Common myeloid progenitor, CD34-positive (primary cell): ENCODE measurements around the gene TUBB4B.

Source experiments
- CTCF ChIA-PET: fragments of 350-600 bp; sonication (Branson Sonifier 250); formaldehyde crosslinking; loops from one replicate; lab custom pipeline; 2021; ENCODE audit warnings: antibody characterized with exemption; lab: Charles Lee
- POLR2A ChIA-PET: fragments of 350-600 bp; sonication (Branson Sonifier 250); formaldehyde crosslinking; loops from one replicate; lab custom pipeline; 2021; ENCODE audit warnings: antibody characterized with exemption; lab: Charles Lee
- DNase-seq, 3 donors: peaks; one replicate each; pipeline versions ENCODE4 v3.0.0 to v3.0.0-alpha.2; 2013
- H3K27ac ChIP-seq, 2 experiments: 1 replicate in 1 of 2; 2 replicates in 1 of 2; pipeline ENCODE4 v1.7.0; 2013; ENCODE audit warnings: inconsistent platforms in 2 of 2, low read length in 2 of 2, mild to moderate bottlenecking in 2 of 2, low read depth in 1 of 2, moderate library complexity in 1 of 2; ENCODE audit not compliant: severe bottlenecking in 2 of 2, insufficient read depth in 1 of 2, poor library complexity in 1 of 2
- H3K27me3 ChIP-seq, 5 experiments: replicated peaks in 2 of 5; 1 replicate in 3 of 5; 2 replicates in 2 of 5; pipeline versions ENCODE4 v1.6.1 to v1.7.0; 2013; ENCODE audit warnings: low read length in 4 of 5, mild to moderate bottlenecking in 2 of 5, moderate library complexity in 2 of 5, inconsistent platforms in 1 of 5; ENCODE audit not compliant: insufficient read depth in 5 of 5, control insufficient read depth in 4 of 5
- H3K36me3 ChIP-seq, 4 experiments: 1 replicate in 2 of 4; 2 replicates in 2 of 4; pipeline versions ENCODE4 v1.6.1 to v1.7.0; 2013; ENCODE audit warnings: low read length in 3 of 4, control low read depth in 1 of 4, mild to moderate bottlenecking in 1 of 4; ENCODE audit not compliant: control insufficient read depth in 4 of 4, insufficient read depth in 4 of 4
- H3K4me1 ChIP-seq, 4 experiments: 1 replicate in 3 of 4; 2 replicates in 1 of 4; pipeline versions ENCODE4 v1.6.1 to v1.7.1; 2013; ENCODE audit warnings: low read length in 3 of 4, mild to moderate bottlenecking in 3 of 4, control low read depth in 1 of 4, inconsistent platforms in 1 of 4, moderate library complexity in 1 of 4; ENCODE audit not compliant: control insufficient read depth in 4 of 4, insufficient read depth in 4 of 4; ENCODE audit errors: control extremely low read depth in 1 of 4
- H3K4me3 ChIP-seq, 7 experiments: 1 replicate in 4 of 7; 2 replicates in 3 of 7; pipeline versions ENCODE4 v1.5.1 to v1.7.0; 2013; ENCODE audit warnings: mild to moderate bottlenecking in 7 of 7, low read length in 6 of 7, moderate library complexity in 6 of 7, inconsistent platforms in 2 of 7, low read depth in 2 of 7, control low read depth in 1 of 7; ENCODE audit not compliant: insufficient read depth in 4 of 7, control insufficient read depth in 1 of 7; ENCODE audit errors: extremely low read depth in 1 of 7
- H3K9me3 ChIP-seq, 5 experiments: 1 replicate in 4 of 5; 2 replicates in 1 of 5; pipeline versions ENCODE4 v1.6.1 to v1.7.1; 2013; ENCODE audit warnings: low read length in 4 of 5, mild to moderate bottlenecking in 2 of 5, inconsistent platforms in 1 of 5, low read depth in 1 of 5, moderate library complexity in 1 of 5; ENCODE audit not compliant: control insufficient read depth in 4 of 5, insufficient read depth in 2 of 5; ENCODE audit errors: control extremely low read depth in 1 of 5
- WGBS: methylation state at CpG from one replicate; pipeline ENCODE4 v1.1.5; 2013; ENCODE audit not compliant: insufficient coverage; 5-methylcytosine and 5-hydroxymethylcytosine counted together

TUBB4B gene

DNA sequence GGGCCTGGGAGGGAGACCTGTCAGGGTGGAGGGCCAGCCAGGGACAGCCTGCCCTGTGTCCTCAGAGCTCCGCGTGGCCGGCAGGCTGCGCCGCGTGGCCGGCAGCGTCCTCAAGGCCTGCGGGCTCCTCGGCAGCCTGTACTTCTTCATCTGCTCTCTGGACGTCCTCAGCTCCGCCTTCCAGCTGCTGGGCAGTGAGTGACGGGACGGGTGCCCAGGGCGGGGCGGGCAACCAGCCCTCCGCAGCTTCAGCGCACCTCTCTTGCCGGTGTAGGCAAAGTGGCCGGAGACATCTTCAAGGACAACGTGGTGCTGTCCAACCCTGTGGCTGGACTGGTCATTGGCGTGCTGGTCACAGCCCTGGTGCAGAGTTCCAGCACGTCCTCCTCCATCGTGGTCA lies 8.6 kb upstream of the TUBB4B start:
- 94% methylated on average over 23 of the region's 24 CpGs for WGBS
- H3K27ac ChIP-seq = no peak overlapping the region
- H3K27me3 ChIP-seq = peaks cover 0 to 29% (median 0%) of the 10 kb centered on the region in 5 experiments
- H3K4me3 ChIP-seq = no peak overlapping the region
- ChIA-PET CTCF (interaction anchor here (0.5 kb wide), 1 partner anchor 98 kb away, joined by 4 read pairs; no protein-coding TSS in a partner anchor), POLR2A (no interaction called here)
- no peaks in the 10 kb centered on the region for H3K36me3 ChIP-seq
- H3K9me3 ChIP-seq = no peaks in the 10 kb centered on the region
- H3K4me1 ChIP-seq = peaks cover 0 to 30% (median 25%) of the 10 kb centered on the region in 4 experiments
- no peak for DNase-seq

GRCh38 chr9:137233143-137233980 lies 7.7 kb upstream of the TUBB4B start:
- WGBS = 94% methylated on average over 36 of the region's 40 CpGs
- Histone ChIP-seq H3K4me3 (no peak overlapping the region), H3K27me3 (peaks cover 0 to 25% (median 0%) of the 10 kb centered on the region in 5 experiments), H3K27ac (no peak overlapping the region), H3K36me3 (no peaks in the 10 kb centered on the region), H3K4me1 (peaks cover 0 to 38% (median 28%) of the 10 kb centered on the region in 4 experiments), H3K9me3 (no peaks in the 10 kb centered on the region)
- POLR2A ChIA-PET = no interaction called here
- no peak for DNase-seq
- CTCF ChIA-PET = interaction anchor here (0.5 to 1.1 kb wide), 3 partner anchors 99 to 115 kb away, joined by 3 to 4 read pairs (median 3); no protein-coding TSS in a partner anchor

DNA sequence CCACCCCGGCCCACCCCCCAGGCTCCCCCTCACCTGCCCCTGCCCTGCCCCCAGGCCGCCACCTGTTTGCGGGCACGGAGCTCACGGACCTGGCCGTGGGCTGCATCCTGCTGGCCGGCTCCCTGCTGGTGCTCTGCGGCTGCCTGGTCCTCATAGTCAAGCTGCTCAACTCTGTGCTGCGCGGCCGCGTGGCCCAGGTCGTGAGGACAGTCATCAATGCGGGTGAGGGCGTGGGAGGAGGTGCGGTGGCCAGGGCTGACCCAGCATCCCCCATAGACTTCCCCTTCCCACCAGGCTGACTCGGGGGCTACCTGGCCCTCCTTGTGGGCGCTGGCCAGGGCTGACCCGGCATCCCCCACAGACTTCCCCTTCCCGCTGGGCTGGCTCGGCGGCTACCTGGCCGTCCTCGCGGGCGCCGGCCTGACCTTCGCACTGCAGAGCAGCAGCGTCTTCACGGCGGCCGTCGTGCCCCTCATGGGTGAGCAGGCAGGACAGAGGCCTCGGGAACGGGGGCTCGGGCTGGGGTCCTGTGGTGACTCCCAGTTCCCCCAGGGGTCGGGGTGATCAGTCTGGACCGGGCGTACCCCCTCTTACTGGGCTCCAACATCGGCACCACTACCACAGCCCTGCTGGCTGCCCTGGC lies 6.9 kb upstream of the TUBB4B start:
- H3K27me3 ChIP-seq = peaks cover 0 to 17% (median 0%) of the 10 kb centered on the region in 5 experiments
- WGBS = 77% methylated on average over 38 of the region's 40 CpGs
- POLR2A ChIA-PET = no interaction called here
- no peak overlapping the region for H3K4me3 ChIP-seq
- H3K4me1 ChIP-seq = peaks cover 0 to 47% (median 34%) of the 10 kb centered on the region in 4 experiments
- H3K9me3 ChIP-seq = no peaks in the 10 kb centered on the region
- H3K27ac ChIP-seq = no peak overlapping the region
- no peak for DNase-seq
- H3K36me3 ChIP-seq = no peaks in the 10 kb centered on the region
- CTCF ChIA-PET = interaction anchor here (0.8 to 4.8 kb wide), 3 partner anchors 8 to 116 kb away, joined by 3 to 25 read pairs (median 3); partner anchors contain the start of genes CYSRT1 and RNF224

GRCh38 chr9:137234758-137235423 lies 6.2 kb upstream of the TUBB4B start:
- Histone ChIP-seq H3K27me3 (peaks cover 0 to 10% (median 0%) of the 10 kb centered on the region in 5 experiments), H3K4me3 (peak overlapping the region in 1 of 7 experiments; percentile 61), H3K36me3 (no peaks in the 10 kb centered on the region), H3K4me1 (peaks cover 0 to 52% (median 39%) of the 10 kb centered on the region in 4 experiments), H3K27ac (no peak overlapping the region), H3K9me3 (no peaks in the 10 kb centered on the region)
- ChIA-PET POLR2A (no interaction called here), CTCF (interaction anchor here (0.7 to 4.8 kb wide), 4 partner anchors 9 to 120 kb away, joined by 3 to 25 read pairs (median 3); partner anchors contain the start of genes CYSRT1 and RNF224)
- 80% methylated on average over 12 of the region's 18 CpGs for WGBS
- no peak for DNase-seq

DNA sequence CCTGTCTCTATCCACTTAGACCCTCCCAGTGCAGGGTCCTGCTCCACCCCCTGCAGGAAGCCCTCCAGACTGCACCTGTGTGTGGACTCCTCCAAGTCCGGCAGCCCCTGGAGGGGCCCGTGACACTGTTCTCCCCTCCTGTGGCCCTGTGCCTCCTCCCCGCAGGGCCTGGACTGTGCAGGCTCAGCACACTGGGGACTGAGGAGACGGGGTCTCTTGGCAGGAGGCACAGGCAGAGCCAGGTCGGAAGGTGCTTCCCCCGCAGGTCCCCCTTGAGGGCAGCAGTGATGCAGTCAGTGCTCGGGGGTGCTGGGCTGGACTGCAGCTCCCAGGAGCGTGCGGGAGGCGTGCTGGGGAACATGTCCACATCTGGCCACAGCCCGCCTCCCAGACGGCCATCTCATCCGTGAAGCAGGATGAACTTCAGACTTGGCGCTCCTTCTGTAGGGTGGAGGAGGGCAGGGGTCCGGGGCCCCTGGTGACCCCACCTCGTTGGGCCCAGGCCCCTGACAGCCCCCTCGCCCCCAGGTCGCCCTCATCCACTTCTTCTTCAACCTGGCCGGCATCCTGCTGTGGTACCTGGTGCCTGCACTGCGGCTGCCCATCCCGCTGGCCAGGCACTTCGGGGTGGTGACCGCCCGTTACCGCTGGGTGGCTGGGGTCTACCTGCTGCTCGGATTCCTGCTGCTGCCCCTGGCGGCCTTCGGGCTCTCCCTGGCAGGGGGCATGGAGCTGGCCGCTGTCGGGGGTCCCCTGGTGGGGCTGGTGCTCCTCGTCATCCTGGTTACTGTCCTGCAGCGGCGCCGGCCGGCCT lies 5.5 kb upstream of the TUBB4B start:
- Histone ChIP-seq H3K27me3 (peaks cover 0 to 7% (median 0%) of the 10 kb centered on the region in 5 experiments), H3K4me1 (peaks cover 0 to 52% (median 44%) of the 10 kb centered on the region in 4 experiments), H3K4me3 (peak overlapping the region in 4 of 7 experiments; percentile 38 to 70 (median 56)), H3K9me3 (no peaks in the 10 kb centered on the region), H3K36me3 (no peaks in the 10 kb centered on the region), H3K27ac (no peak overlapping the region)
- CTCF ChIA-PET = interaction anchor here (0.9 to 4.8 kb wide), 8 partner anchors 9 to 200 kb away, joined by 3 to 25 read pairs (median 4); partner anchors contain the start of genes CYSRT1, RNF224 and TMEM210
- 72% methylated on average over 25 of the region's 35 CpGs for WGBS
- POLR2A ChIA-PET = interaction anchor here (0.5 to 1.2 kb wide), 2 partner anchors 8 to 700 kb away, joined by 4 to 5 read pairs; partner anchors contain the start of gene RNF224
- DNase-seq = no peak
